ENCODE results near the gene SRPK2. TPM values are rescaled to one million over a fixed set of nuclear protein-coding genes. Genes with fewer than 3 reads are reported as not detected.
"Not testable (repeated sequence)": the region's sequence is repeated elsewhere in the genome, so short reads cannot be mapped to it uniquely, and the experiment has no call there.

Gene SRPK2
- polyA plus RNA-seq, 1 donor = 58.7 TPM

GRCh38 chr7:105304040-105304895 is 84.5 kb downstream of the SRPK2 start:
- DNase-seq = no peak

DNA sequence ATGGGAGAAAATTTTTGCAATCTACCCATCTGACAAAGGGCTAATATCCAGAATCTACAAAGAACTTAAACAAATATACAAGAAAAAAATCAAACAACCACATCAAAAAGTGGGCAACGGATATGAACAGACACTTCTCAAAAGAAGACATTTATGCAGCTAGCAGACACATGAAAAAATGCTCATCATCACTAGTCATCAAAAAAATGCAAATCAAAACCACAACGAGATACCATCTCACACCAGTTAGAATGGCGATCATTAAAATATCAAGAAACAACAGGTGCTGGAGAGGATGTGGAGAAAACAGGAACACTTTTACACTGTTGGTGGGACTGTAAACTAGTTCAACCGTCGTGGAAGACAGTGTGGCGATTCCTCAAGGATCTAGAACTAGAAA is 88.1 kb downstream of the SRPK2 start:
- not testable (repeated sequence) for DNase-seq

DNA sequence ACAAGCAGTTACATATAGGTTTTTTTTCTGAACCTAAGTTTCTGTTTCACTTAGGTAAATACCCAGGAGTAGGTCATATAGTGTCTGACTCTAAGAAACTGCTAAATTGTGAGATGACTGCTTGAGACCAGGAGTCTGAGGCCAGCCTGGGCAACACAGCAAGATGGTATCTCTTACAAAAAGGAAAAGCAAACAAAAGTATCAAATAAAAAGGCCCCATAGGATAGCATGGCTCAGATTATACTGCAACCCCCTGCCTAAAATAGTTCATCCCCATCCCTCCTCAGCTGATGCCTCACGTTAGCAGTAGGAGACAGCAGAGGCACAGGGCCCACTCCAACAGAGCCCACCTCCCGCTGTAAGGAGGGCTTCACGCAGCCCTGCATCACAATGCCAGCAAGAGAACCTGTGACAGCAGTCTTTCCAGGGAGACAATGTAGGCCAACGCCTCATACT is 90.3 kb downstream of the SRPK2 start:
- DNase-seq = no peak

GRCh38 chr7:105297985-105298384 is 90.7 kb downstream of the SRPK2 start:
- no peak for DNase-seq

DNA sequence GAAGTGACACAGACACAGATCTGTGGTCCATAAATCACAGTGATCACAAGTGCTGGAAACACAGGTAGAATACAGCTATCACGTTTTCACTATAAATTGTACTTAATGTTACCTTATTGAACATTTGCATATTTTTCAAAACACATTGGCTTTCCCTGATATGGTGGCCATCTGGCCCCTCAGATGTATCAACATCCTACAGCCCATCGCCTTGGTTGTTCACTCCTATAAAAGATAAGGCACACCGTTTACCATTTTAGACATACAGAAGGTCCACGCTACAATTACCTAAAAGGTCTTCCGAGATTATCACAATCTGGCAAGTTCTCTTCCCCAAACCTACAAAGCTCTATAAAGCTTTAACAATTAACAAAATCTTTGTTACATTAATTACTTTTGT is 91.4 kb downstream of the SRPK2 start:
- DNase-seq = no peak

DNA sequence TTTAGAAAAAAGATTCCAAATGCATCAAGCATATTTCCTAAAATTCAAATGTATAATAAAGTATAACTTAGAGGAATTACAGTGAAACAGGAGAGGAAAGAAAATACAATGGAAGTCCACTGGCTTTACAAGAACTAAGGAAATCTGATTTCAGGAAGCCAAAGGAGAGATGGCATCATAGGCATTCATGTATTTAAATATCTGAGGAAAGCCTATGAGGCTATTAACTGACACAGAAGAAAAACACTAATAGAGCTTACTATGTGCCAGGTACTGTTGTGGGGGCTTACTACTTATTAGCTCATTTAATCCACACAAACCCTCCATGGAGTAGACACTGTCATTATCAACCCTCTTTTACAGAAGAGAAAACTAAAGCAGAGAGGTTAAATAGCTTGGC is 92.2 kb downstream of the SRPK2 start:
- no peak for DNase-seq

DNA sequence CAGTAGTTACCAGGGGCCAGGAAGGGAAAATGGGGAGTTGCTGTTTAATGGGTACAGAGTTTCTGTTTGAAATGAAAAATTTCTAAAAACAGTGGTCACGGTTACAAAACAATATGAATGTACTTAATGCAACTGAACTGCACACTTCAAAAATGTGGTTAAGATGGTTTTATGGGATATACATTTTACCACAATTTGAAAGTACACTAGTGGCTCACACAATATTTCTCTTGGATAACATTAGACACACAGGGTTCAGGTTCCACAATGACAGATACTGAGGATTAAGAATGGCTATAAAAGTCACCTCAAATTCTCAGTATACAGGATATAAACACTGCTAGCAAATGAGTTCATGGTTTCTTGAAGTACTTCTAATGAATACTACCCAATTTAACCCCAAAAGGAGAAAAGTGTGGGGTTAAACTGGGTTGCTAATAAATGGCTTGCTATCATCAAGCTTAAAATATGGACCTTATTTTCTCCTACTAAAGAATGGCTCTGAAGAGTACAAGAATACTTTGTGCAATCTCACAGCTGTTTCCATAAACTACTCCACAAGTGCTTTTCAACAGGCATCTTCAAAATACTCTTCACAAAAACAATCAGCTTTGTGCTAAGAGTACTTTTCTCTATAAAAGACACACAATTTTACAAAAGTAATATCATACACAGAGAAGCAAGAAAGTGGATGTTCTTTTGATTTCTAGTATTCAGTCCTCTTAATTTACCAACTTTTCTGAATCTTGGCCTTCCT is 92.9 kb downstream of the SRPK2 start:
- DNase-seq = no peak

- DNase-seq = not testable (repeated sequence)
These were observed 94.2 kb downstream of the SRPK2 start for GRCh38 chr7:105294482-105294881.

DNA sequence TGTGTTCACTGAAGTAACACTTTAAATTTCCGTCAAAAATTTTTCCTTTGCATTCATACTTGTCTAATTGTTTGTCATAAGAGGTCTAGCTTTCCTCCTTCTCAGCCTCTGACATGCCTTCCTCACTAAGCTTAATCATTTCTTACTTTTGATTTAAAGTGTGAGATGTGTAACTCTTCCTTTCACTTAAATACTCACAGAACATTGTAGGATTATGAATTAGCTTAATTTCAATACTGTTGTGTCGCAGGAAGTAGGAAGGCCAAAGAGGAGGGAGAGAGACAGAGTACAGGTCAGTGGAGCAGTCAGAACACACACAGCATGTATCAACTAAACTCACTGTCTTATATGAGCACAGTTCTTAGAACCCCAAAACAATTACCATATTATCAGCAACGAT is 99.0 kb downstream of the SRPK2 start:
- DNase-seq = no peak

DNA sequence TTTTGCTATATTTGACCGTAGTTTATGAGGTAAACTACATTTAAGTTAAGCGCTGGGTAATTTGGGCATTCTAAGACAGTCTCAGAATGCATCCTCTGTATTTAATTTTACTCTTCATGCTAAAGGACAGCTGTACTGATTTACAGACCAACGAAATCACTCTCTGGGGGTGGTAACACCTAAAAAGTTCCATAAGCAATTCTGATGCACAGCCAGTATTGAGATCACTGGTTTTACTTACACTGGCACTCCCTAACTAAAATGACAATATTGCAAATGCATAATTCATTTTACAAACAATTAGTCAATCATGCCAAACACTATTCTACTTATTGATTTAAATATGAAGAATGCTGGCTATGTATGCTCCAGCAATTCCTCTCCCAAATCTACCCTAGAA is 102.3 kb downstream of the SRPK2 start:
- DNase-seq = no peak

DNA sequence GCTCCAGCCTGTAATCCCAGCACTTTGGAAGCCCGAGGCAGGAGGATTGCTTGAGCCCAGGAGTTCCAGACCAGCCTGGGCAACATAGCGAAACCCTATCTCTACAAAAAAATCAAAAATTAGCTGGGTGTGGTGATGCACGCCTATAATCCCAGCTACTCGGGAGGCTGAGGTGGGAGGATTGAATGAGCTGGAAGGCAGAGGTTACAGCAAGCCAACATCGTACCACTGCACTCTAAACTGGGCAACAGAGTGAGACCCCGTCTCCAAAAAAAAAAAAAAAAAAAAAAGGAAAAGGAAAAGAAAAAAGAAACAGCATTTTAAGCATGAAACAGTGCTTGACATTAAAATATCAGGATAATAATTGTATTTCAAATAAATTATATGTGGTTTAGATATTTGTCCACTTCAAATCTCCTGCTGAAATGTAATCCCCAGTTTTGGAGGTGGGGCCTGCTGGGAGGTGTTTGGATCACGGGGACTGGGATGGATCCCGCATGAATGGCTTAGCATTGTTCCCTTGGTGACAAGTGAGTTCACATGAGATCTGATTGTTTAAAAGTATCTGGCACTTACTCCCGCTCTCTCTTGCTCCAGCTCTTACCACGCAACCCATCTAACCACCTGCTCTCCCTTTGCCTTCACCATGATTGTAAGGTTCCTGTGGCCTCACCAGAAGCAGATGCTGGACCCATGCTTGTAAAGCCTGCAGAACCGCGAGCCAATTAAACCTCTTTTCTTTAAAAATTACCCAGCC is 103.4 kb downstream of the SRPK2 start:
- DNase-seq = no peak

DNA sequence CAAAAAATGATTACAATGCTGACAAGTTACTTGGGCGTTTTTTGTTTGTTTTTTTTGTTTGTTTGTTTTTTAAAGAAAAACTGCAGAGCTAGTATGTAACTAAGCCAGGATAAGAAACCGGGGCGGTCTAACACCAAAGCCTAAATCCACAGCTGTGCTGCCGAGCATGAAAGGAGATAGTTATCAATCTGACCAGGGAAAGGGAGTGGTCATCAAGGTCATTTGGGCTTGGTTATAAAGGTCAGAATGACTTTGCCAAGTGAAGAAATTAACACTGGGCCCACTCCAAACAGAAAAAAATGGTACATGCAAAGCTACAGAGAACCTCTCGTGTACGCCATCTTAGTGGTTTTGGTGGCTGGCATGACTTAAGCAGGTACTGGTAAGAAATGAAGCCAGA is 104.7 kb downstream of the SRPK2 start:
- no peak for DNase-seq

- DNase-seq = no peak
These were observed 106.8 kb downstream of the SRPK2 start for GRCh38 chr7:105281966-105282365.

- no peak for DNase-seq
These were observed 109.1 kb downstream of the SRPK2 start for GRCh38 chr7:105279688-105280007.

GRCh38 chr7:105278973-105279687 is 109.6 kb downstream of the SRPK2 start:
- no peak for DNase-seq

DNA sequence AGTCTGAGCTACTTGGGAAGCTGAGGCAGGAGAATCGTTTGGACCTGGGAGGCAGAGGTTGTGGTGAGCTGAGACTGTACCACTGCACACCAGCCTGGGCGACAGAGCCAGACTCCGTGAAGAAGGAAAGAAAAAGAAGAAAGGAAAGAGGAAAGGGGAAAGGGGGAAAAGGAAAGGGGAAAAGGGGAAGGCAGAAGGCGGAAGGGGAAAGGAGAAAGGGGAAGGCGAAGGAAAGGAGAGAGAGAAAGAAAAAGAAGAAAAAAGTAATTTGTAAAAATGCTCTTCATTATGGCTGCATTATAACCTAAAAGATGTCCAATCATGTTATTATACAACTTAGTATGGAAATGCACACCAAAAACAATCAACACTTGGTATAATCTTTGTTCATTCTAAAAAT is 110.2 kb downstream of the SRPK2 start:
- no peak for DNase-seq

DNA sequence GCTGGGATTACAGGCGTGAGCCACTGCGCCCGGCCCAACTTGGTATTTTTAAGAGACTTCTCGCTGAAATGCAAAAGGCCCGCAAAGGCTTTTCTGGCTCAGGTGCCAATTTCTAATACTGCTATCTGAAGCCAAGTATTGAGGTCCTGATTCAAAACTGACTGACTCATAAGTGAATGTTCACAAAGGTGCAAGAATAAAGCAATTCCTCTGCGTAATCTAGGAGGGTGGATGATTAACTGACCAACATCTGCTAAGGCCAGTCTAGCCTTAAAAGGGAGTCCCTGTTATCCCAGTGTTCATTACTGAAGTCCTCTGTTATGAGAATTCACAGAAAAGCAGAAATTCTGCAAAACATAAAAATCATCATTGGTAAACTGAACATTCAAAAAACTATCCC is 111.4 kb downstream of the SRPK2 start:
- no peak for DNase-seq

- no peak for DNase-seq
These were observed 118.6 kb downstream of the SRPK2 start for GRCh38 chr7:105270117-105270516.

DNA sequence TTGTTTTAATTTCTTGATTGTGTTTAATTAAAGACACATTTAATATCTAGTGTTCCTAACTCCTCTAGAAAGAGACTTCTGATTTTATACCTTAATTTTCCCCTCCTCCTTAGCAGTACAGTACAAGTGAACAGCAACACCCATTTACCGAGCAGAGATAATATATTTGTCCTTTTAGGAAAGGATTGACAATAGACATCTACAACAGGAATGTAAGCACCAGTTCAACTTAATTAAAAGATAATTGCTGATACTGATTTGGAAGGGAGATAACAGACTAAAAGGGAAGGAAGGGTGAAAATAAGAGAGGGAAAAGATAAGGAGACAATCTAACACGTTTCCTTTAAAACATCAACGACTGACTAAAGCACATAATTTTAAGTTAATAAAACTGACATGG is 119.3 kb downstream of the SRPK2 start:
- no peak for DNase-seq

GRCh38 chr7:105268511-105269392 is 120.0 kb downstream of the SRPK2 start:
- peak; percentile 61 for DNase-seq

DNA sequence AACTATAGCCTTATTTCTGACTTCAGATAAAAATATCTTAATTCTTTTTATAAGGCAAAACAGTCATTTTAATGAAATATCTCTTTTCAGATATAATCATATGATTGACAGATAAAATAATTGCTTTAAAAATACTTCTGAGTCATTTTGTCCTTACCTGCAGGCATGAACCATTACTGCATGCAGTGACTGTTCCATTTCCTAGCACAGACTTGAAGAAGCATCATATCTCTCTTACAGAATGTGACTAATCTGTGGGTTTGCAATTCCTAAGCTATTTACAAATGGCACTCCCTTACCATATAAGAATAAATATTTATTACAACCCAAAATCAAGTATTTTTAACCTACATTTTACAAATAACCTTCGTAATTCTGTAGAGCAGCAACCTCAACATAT is 120.7 kb downstream of the SRPK2 start:
- no peak for DNase-seq
